Testis (tissue), 2 donors: ENCODE data around the gene CPSF4L.

Experiments used
- POLR2A ChIP-seq: fragments of 450-650 bp; IDR thresholded peaks from one replicate; pipeline ENCODE4 v1.6.1; 2017; ENCODE audit warnings: antibody characterized with exemption, mild to moderate bottlenecking, moderate library complexity
- TF ChIP-seq, protein P1 (sequence below), 3 experiments: fragments of 450-650 bp in 2 of 3; fragments of 200-600 bp in 1 of 3; sonication (generic) in 1 of 3; IDR thresholded peaks; one replicate each; pipeline ENCODE4 v1.5.1; 2016 to 2019; ENCODE audit warnings: antibody characterized with exemption in 3 of 3, mild to moderate bottlenecking in 2 of 3, moderate library complexity in 1 of 3

- TF ChIP-seq, protein P1, sequence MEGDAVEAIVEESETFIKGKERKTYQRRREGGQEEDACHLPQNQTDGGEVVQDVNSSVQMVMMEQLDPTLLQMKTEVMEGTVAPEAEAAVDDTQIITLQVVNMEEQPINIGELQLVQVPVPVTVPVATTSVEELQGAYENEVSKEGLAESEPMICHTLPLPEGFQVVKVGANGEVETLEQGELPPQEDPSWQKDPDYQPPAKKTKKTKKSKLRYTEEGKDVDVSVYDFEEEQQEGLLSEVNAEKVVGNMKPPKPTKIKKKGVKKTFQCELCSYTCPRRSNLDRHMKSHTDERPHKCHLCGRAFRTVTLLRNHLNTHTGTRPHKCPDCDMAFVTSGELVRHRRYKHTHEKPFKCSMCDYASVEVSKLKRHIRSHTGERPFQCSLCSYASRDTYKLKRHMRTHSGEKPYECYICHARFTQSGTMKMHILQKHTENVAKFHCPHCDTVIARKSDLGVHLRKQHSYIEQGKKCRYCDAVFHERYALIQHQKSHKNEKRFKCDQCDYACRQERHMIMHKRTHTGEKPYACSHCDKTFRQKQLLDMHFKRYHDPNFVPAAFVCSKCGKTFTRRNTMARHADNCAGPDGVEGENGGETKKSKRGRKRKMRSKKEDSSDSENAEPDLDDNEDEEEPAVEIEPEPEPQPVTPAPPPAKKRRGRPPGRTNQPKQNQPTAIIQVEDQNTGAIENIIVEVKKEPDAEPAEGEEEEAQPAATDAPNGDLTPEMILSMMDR (IDR thresholded peaks at IDR 0.05) = no peak
- no peak for TF ChIP-seq POLR2A
Observed at GRCh38 chr17:73261952-73262675, 434 bp upstream of the CPSF4L start.
